Gastroesophageal sphincter (tissue), 4 donors: ENCODE data around the gene MYLK. TPM values are rescaled to one million over a fixed set of nuclear protein-coding genes. Genes with fewer than 3 reads are reported as not detected.
A peak's percentile ranks its signal among the peaks of the same experiment; 100 is the strongest.
"Not testable (repeated sequence)": the region's sequence is repeated elsewhere in the genome, so short reads cannot be mapped to it uniquely, and the experiment has no call there.

Source experiments
- ATAC-seq: fragments of 150-250 bp; one replicate; pipeline ENCODE4 v1.9.1; 2016; ENCODE audit warnings: mild to moderate bottlenecking, moderate library complexity
- H3K27ac ChIP-seq, 4 donors: fragments of 200-600 bp; sonication (generic) in 3 of 4; 1 replicate in 3 of 4; 2 replicates in 1 of 4; pipeline ENCODE4 v1.5.1; 2016 to 2019
- H3K27me3 ChIP-seq: fragments of 200-600 bp; sonication (generic); one replicate; pipeline ENCODE4 v1.5.1; 2019
- H3K36me3 ChIP-seq, 2 donors: fragments of 200-600 bp; sonication (generic); one replicate each; pipeline ENCODE4 v1.5.1; 2019; ENCODE audit warnings: control low read depth in 1 of 2
- H3K4me1 ChIP-seq, 3 donors: fragments of 200-600 bp; sonication (generic); 1 replicate in 2 of 3; 2 replicates in 1 of 3; pipeline ENCODE4 v1.5.1; 2016 to 2019; ENCODE audit warnings: control low read depth in 2 of 3
- H3K4me3 ChIP-seq, 2 donors: fragments of 200-600 bp; sonication (generic); one replicate each; pipeline ENCODE4 v1.5.1; 2019; ENCODE audit warnings: mild to moderate bottlenecking in 1 of 2, moderate library complexity in 1 of 2
- H3K9me3 ChIP-seq, 3 donors: fragments of 200-600 bp; sonication (generic); one replicate each; pipeline ENCODE4 v1.5.1; 2017 to 2019; ENCODE audit warnings: control low read depth in 2 of 3
- CTCF ChIP-seq, 4 experiments: fragments of 200-600 bp in 2 of 4; fragments of 450-650 bp in 2 of 4; sonication (generic) in 1 of 4; IDR thresholded peaks; one replicate each; pipeline ENCODE4 v1.5.1; 2017 to 2019; ENCODE audit warnings: antibody characterized with exemption in 4 of 4, mild to moderate bottlenecking in 2 of 4, moderate library complexity in 2 of 4
- EP300 ChIP-seq: sonication (generic); formaldehyde crosslinking; IDR thresholded peaks from one replicate; pipeline ENCODE4 v1.6.1; 2017; ENCODE audit warnings: antibody characterized with exemption, mild to moderate bottlenecking
- POLR2A ChIP-seq, 2 donors: fragments of 450-650 bp; IDR thresholded peaks; one replicate each; pipeline ENCODE4 v1.6.1; 2017; ENCODE audit warnings: antibody characterized with exemption in 2 of 2, mild to moderate bottlenecking in 2 of 2, moderate library complexity in 1 of 2
- POLR2AphosphoS5 ChIP-seq: sonication (generic); formaldehyde crosslinking; IDR thresholded peaks from one replicate; pipeline ENCODE4 v1.6.1; 2017; ENCODE audit warnings: antibody characterized with exemption
- WGBS, 2 donors: methylation state at CpG; one replicate each; pipeline ENCODE4 v1.1.5; 2018; ENCODE audit warnings: low coverage in 1 of 2; 5-methylcytosine and 5-hydroxymethylcytosine counted together
- total RNA-seq, 4 donors: library from RNA; depleted of rRNA; stranded (reverse); fragments of >200 nt; gene quantifications; one replicate each; pipeline ENCODE4 v1.1.0, GENCODE V29; 2016

The MYLK gene
- total RNA-seq, 4 donors from 2014 or later, result 1,558 to 2,522 (median 2,261) TPM

GRCh38 chr3:123611674-123612073 lies 272.5 kb downstream of the MYLK start:
- Histone ChIP-seq H3K36me3 (peaks cover 16 to 56% of the 10 kb centered on the region in 2 donors), H3K4me1 (peaks cover 0 to 55% (median 4%) of the 10 kb centered on the region in 3 donors), H3K27ac (peak overlapping the region in 3 of 4 donors; percentile 8 to 43 (median 11))
- peak; percentile 4 for TF ChIP-seq POLR2AphosphoS5
- H3K4me3 ChIP-seq, H3K9me3 ChIP-seq, ATAC-seq, H3K27me3 ChIP-seq: not testable (repeated sequence)
- 73 to 77% methylated on average over 5 to 7 of the region's 7 CpGs for WGBS, 2 donors

- Histone ChIP-seq H3K27me3 (no peaks in the 10 kb centered on the region), H3K36me3 (peaks cover 16 to 51% of the 10 kb centered on the region in 2 donors)
- no peak for TF ChIP-seq EP300
Observed at GRCh38 chr3:123611082-123611481, 273.1 kb downstream of the MYLK start.

DNA sequence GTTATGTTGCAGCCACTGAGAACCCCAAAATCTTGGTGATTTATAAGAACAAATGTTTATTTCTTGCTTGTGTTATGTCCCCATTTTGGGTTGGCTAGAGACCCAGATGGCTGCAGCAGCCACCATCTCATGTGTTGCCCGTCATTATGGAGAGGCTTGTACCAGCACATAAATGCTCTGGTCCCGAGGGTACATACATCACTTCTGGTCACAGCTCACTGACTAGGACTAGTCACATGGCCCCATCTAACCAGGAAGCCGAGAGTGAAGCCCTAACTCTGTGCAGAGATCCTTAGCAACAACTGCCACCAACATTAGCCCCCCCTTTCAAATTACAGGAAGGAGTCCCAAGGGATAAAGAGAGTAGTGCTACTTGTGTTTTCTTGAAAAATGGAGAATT lies 273.8 kb downstream of the MYLK start:
- TF ChIP-seq POLR2AphosphoS5 (peak; percentile 6), POLR2A (IDR thresholded peaks at IDR 0.05) (no peak)
- Histone ChIP-seq H3K4me3 (no peak overlapping the region), H3K36me3 (peaks cover 16 to 46% of the 10 kb centered on the region in 2 donors), H3K9me3 (no peaks in the 10 kb centered on the region), H3K4me1 (peaks cover 0 to 41% (median 4%) of the 10 kb centered on the region in 3 donors), H3K27me3 (no peaks in the 10 kb centered on the region), H3K27ac (peak overlapping the region in 1 of 4 donors; percentile 23)
- 44 to 70% methylated on average over 1 to 3 of the region's 3 CpGs for WGBS, 2 donors
- peak; percentile 41 for ATAC-seq

More at GRCh38 chr3:123611082-123611481, 273.1 kb downstream of the MYLK start:
- no peak overlapping the region for H3K4me3 ChIP-seq
- ATAC-seq, result no peak
- H3K27ac ChIP-seq, result peak overlapping the region in 2 of 4 donors; percentile 2 to 11
- H3K9me3 ChIP-seq, result no peaks in the 10 kb centered on the region
- H3K4me1 ChIP-seq, result peaks cover 0 to 49% (median 4%) of the 10 kb centered on the region in 3 donors

DNA sequence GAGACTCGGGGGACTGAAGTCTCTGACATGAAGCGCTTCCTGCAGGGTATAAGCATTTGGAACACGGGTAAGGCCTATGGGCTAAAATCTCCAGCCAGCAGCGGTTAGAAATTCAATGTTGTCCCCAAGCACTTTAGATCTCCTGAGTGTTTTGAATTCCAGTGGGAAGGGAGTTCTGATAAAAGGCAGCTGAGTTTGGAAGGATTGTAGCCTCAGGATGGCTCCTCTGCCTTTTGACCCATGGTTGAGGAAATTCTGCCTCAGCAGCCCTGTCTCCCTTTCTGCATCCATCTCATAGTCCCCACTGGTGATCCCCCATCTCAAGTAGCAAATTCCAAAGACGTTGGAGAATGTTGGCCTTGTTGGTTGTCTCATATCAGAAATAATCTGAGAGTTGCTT lies 275.1 kb downstream of the MYLK start:
- ATAC-seq, result no peak
- H3K36me3 ChIP-seq, result peaks cover 13 to 33% of the 10 kb centered on the region in 2 donors
- no peak overlapping the region for H3K4me3 ChIP-seq
- no peaks in the 10 kb centered on the region for H3K9me3 ChIP-seq
- peak; percentile 17 for TF ChIP-seq POLR2AphosphoS5
- TF ChIP-seq POLR2A (IDR thresholded peaks at IDR 0.05), result no peak
- no peaks in the 10 kb centered on the region for H3K27me3 ChIP-seq
- peak overlapping the region in 3 of 4 donors; percentile 1 to 57 (median 38) for H3K27ac ChIP-seq
- 54 to 78% methylated on average over 2 to 5 of the region's 5 CpGs for WGBS, 2 donors
- H3K4me1 ChIP-seq, result peaks cover 0 to 29% (median 4%) of the 10 kb centered on the region in 3 donors

DNA sequence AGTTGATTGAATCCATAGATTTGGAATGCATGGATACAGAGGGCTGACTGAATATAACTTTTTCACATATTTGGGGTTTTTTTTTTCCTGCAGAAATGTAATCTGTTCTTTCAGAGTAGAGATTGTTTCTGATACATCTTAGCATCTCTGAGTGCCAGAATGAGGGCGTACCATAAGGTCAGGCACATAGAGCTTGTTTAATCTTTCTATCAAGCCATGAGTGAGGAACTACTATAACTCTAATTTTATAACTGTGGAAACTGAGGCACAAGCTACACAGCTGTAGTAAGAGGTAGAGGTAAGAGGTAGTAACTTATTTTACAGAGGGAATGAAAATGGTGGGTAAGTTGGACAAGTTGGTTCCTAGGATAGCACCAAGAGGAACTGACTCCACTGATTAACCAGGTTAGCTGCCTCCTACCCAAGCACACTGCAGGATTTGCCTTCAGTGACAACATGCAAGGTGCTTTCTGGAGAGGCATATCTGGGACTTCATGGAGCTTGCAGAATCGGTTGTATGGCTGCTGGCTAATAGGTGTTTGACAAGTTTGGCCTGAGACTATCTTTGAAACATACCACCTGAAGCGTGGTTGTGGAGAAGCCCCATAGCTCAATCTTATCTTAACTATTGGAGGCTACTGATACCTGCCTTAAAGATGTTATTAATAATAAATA lies 275.7 kb downstream of the MYLK start:
- Histone ChIP-seq H3K36me3 (peaks cover 8 to 26% of the 10 kb centered on the region in 2 donors), H3K9me3 (no peaks in the 10 kb centered on the region), H3K27me3 (no peaks in the 10 kb centered on the region), H3K4me3 (no peak overlapping the region), H3K4me1 (peaks cover 0 to 22% (median 0%) of the 10 kb centered on the region in 3 donors), H3K27ac (peak overlapping the region in 3 of 4 donors; percentile 1 to 57 (median 38))
- WGBS, 2 donors, result 73 to 90% methylated on average over 1 to 3 of the region's 3 CpGs
- TF ChIP-seq POLR2AphosphoS5, result peak; percentile 38
- TF ChIP-seq CTCF (IDR thresholded peaks at IDR 0.05), result no peak
- TF ChIP-seq EP300, result no peak
- ATAC-seq, result no peak

- Histone ChIP-seq H3K36me3 (peaks cover 0 to 11% of the 10 kb centered on the region in 2 donors), H3K27me3 (no peaks in the 10 kb centered on the region), H3K27ac (peak overlapping the region in 2 of 4 donors; percentile 17 to 31), H3K9me3 (no peaks in the 10 kb centered on the region), H3K4me3 (no peak overlapping the region), H3K4me1 (peaks cover 0 to 11% (median 4%) of the 10 kb centered on the region in 3 donors)
- TF ChIP-seq EP300 (no peak), POLR2AphosphoS5 (no peak), POLR2A (IDR thresholded peaks at IDR 0.05) (no peak), CTCF (IDR thresholded peaks at IDR 0.05) (no peak)
- ATAC-seq, result no peak
Observed at GRCh38 chr3:123606527-123606926, 277.6 kb downstream of the MYLK start.

- no peak for TF ChIP-seq POLR2AphosphoS5
- no peak for TF ChIP-seq CTCF (IDR thresholded peaks at IDR 0.05)
- no peak for TF ChIP-seq EP300
- TF ChIP-seq POLR2A (IDR thresholded peaks at IDR 0.05), result no peak
- no peak for ATAC-seq
- WGBS, 2 donors, result 81 to 91% methylated on average over 4 to 5 of the region's 5 CpGs
- Histone ChIP-seq H3K9me3 (no peaks in the 10 kb centered on the region), H3K27me3 (no peaks in the 10 kb centered on the region), H3K4me3 (no peak overlapping the region), H3K4me1 (peaks cover 0 to 15% (median 6%) of the 10 kb centered on the region in 3 donors), H3K36me3 (peaks cover 0 to 4% of the 10 kb centered on the region in 2 donors), H3K27ac (peak overlapping the region in 2 of 4 donors; percentile 31 to 43)
Observed at GRCh38 chr3:123605789-123606234, 278.3 kb downstream of the MYLK start.

DNA sequence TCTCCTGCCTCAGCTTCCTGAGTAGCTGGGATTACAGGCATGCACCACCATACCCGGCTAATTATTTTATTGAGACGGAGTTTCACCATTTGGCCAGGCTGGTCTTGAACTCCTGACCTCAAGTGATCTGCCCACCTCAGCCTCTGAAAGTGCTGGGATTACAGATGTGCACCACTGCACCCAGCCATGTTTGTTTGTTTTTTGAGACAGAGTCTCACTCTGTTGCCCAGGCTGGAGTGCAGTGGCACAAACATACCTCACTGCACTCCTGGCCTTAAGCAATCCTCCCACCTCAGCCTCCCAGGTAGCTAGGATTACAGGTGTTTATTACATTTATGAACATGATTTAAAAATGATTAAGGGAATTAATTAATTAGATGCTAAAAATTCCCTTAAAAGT lies 281.0 kb downstream of the MYLK start:
- ATAC-seq, H3K9me3 ChIP-seq, H3K27ac ChIP-seq, H3K27me3 ChIP-seq, H3K36me3 ChIP-seq, H3K4me3 ChIP-seq: not testable (repeated sequence)
- 0 to 100% methylated on average over 1 to 2 of the region's 2 CpGs for WGBS, 2 donors
- peaks cover 0 to 15% (median 6%) of the 10 kb centered on the region in 3 donors for H3K4me1 ChIP-seq
